Measurements from ENCODE around the gene ZNF775. TPM values are rescaled to one million over a fixed set of nuclear protein-coding genes. Genes with fewer than 3 reads are reported as not detected.

ZNF775 gene
- total RNA-seq, 2 donors from 2014 or later = 11.0 to 11.3 TPM

- no peaks in the 10 kb centered on the region for H3K4me1 ChIP-seq
- H3K27ac ChIP-seq = no peak overlapping the region
- TF ChIP-seq, protein P1, sequence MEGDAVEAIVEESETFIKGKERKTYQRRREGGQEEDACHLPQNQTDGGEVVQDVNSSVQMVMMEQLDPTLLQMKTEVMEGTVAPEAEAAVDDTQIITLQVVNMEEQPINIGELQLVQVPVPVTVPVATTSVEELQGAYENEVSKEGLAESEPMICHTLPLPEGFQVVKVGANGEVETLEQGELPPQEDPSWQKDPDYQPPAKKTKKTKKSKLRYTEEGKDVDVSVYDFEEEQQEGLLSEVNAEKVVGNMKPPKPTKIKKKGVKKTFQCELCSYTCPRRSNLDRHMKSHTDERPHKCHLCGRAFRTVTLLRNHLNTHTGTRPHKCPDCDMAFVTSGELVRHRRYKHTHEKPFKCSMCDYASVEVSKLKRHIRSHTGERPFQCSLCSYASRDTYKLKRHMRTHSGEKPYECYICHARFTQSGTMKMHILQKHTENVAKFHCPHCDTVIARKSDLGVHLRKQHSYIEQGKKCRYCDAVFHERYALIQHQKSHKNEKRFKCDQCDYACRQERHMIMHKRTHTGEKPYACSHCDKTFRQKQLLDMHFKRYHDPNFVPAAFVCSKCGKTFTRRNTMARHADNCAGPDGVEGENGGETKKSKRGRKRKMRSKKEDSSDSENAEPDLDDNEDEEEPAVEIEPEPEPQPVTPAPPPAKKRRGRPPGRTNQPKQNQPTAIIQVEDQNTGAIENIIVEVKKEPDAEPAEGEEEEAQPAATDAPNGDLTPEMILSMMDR (IDR thresholded peaks at IDR 0.05) = no peak
- H3K36me3 ChIP-seq = no peaks in the 10 kb centered on the region
- no peak for DNase-seq
- H3K4me3 ChIP-seq = no peak overlapping the region
- intact Hi-C loops (cut with DNase I) = no loop called here
- H3K9ac ChIP-seq (ENCODE audit: low read depth in 2 of 2, low read length in 2 of 2) = no peak overlapping the region
- H3K27me3 ChIP-seq = no peaks in the 10 kb centered on the region
- H3K9me3 ChIP-seq = no peaks in the 10 kb centered on the region
Measured at GRCh38 chr7:150346922-150347321, 32.2 kb upstream of the ZNF775 start.

DNA sequence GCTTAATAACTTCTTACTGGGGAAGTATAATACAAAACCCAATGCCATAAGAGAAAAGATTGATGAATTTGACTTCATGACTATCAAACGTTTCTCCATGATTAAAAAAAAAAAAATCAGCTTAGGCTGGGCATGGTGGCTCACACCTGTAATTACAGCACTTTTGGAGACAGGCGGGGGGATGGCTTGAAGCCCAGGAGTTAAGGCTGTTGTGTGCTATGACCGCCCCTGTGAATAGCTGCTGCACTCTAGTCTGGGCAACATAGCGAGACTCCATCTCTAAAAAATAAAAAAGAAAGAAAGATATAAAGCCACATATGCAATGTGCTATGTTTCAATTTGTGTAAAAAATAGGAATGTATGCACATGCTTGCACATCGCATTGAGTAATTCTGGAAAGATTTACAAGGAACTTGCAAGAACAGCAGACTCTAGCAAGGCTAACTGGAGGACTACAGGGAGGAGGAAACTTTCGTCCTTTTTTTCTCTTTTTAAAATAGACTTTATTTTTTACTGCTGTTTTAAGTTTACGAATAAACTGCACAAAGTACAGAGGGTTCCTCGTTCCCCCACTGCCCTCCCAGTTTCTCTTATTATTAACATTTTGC lies 27.4 kb upstream of the ZNF775 start:
- H3K36me3 ChIP-seq = no peaks in the 10 kb centered on the region
- no peaks in the 10 kb centered on the region for H3K27me3 ChIP-seq
- H3K9me3 ChIP-seq = no peaks in the 10 kb centered on the region
- intact Hi-C loops (cut with DNase I) = no loop called here
- H3K9ac ChIP-seq (ENCODE audit: low read depth in 2 of 2, low read length in 2 of 2) = no peak overlapping the region
- TF ChIP-seq, protein P1 (IDR thresholded peaks at IDR 0.05) = no peak
- no peak overlapping the region for H3K27ac ChIP-seq
- H3K4me3 ChIP-seq = no peak overlapping the region
- H3K4me1 ChIP-seq = no peaks in the 10 kb centered on the region
- DNase-seq = no peak

- peak overlapping the region in 1 of 2 donors; percentile 4 for H3K9ac ChIP-seq (ENCODE audit: low read depth in 2 of 2, low read length in 2 of 2)
- DNase-seq = no peak
- H3K9me3 ChIP-seq = no peaks in the 10 kb centered on the region
- H3K27ac ChIP-seq = peak overlapping the region; percentile 8
- no peaks in the 10 kb centered on the region for H3K36me3 ChIP-seq
- no peaks in the 10 kb centered on the region for H3K27me3 ChIP-seq
- no peaks in the 10 kb centered on the region for H3K4me1 ChIP-seq
- TF ChIP-seq, protein P1 (IDR thresholded peaks at IDR 0.05) = no peak
- intact Hi-C loops (cut with DNase I) = no loop called here
- H3K4me3 ChIP-seq = no peak overlapping the region
Measured at GRCh38 chr7:150355666-150356059, 23.5 kb upstream of the ZNF775 start.

DNA sequence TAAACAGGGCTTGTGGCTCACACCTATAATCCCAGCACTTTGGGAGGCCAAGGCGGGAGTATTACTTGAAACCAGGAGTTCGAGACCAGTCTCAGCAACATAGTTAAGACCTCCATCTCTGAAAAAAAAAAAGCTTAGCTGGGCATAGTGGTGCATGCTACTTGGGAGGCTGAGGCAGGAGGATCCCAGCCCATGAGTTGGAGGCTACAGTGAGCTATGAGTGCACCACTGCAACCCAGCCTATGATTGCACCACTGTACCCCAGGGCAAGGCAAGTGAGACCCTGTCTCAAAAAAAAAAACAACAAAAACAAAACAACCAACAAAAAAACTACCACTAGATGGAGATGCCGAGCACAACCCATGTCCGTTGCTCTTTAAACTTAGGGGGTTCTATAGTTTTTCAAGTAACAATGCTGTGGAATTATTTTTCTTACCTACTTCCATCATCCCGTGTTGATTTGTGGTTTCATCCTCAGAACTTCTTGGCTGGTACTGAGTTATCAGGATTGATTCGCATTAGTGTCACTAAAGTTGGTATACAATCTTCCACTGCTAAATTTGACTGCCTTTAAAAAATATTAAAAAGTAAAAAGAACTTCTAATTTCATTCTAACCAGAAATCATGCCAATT lies 22.7 kb upstream of the ZNF775 start:
- Histone ChIP-seq H3K27me3 (no peaks in the 10 kb centered on the region), H3K4me1 (no peaks in the 10 kb centered on the region), H3K9me3 (no peaks in the 10 kb centered on the region), H3K36me3 (no peaks in the 10 kb centered on the region), H3K27ac (no peak overlapping the region), H3K4me3 (no peak overlapping the region), H3K9ac (ENCODE audit: low read depth in 2 of 2, low read length in 2 of 2) (no peak overlapping the region)
- no peak for DNase-seq
- intact Hi-C loops (cut with DNase I) = no loop called here
- TF ChIP-seq, protein P1 (IDR thresholded peaks at IDR 0.05) = peak; percentile 58

DNA sequence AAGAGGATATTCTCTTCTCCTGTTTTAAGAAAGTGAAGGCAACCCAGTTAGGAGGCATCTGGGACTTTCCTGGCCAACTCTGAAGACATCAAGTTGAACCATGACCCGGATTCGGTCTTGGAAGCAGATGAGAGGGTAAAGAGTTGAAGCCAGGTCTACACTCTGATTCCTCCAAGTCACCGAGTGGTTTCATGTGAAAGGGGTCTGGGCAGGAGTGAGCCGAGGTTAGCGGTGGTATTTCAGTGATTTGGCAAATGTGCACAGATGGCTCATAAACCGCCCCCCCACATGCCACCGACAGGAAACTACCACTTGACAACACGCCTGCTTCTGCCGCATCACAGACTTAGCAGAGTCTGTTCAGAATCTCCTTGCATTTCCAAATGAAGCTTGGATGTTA lies 21.9 kb upstream of the ZNF775 start:
- no peak for DNase-seq
- Histone ChIP-seq H3K4me3 (no peak overlapping the region), H3K27me3 (no peaks in the 10 kb centered on the region), H3K36me3 (no peaks in the 10 kb centered on the region), H3K27ac (no peak overlapping the region), H3K9ac (ENCODE audit: low read depth in 2 of 2, low read length in 2 of 2) (no peak overlapping the region), H3K9me3 (no peaks in the 10 kb centered on the region), H3K4me1 (no peaks in the 10 kb centered on the region)
- TF ChIP-seq, protein P1 (IDR thresholded peaks at IDR 0.05) = no peak
- intact Hi-C loops (cut with DNase I) = no loop called here

All from colonic mucosa (tissue), 4 donors.